ENCODE data around the gene PAK1.

Gene PAK1

DNA sequence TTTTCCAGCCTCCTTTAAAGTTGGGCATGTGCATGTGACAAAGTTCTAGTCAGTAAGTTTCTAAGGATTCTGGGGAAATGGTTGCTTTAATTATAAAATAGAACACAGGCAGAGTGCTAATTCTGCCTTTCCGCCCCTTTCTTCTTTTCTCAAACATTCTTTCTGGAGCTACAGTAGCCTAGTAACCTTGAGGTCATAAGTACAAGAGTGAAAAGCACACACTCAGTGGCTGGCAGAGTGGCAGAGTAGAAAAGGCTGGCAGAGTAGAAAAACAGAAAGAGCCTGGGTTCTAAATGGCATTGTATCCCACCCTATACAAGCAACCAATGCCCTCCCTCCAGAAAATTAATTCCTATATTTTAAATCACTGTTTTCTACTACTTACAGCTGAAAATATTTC lies 51.2 kb downstream of the PAK1 start:
- Histone ChIP-seq H3K4me1 (ENCODE audit: control insufficient read depth in 1 of 2, insufficient read depth in 2 of 2, low read length in 2 of 2) (peaks cover 14 to 19% of the 10 kb centered on the region in 2 donors), H3K9ac (ENCODE audit: low read depth in 1 of 2, low read length in 2 of 2) (no peak overlapping the region), H3K9me3 (ENCODE audit: control insufficient read depth in 1 of 2, low read length in 2 of 2) (no peaks in the 10 kb centered on the region), H3K27ac (ENCODE audit: low read depth, low read length) (no peak overlapping the region), H3K36me3 (ENCODE audit: control insufficient read depth in 1 of 2, insufficient read depth in 2 of 2, low read length in 2 of 2) (no peaks in the 10 kb centered on the region), H3K4me3 (ENCODE audit: low read depth in 1 of 2, low read length in 2 of 2) (no peak overlapping the region), H3K27me3 (ENCODE audit: control insufficient read depth in 1 of 2, insufficient read depth in 2 of 2, low read length in 2 of 2) (no peaks in the 10 kb centered on the region)

- Histone ChIP-seq H3K4me1 (ENCODE audit: control insufficient read depth in 1 of 2, insufficient read depth in 2 of 2, low read length in 2 of 2) (peaks cover 14 to 25% of the 10 kb centered on the region in 2 donors), H3K36me3 (ENCODE audit: control insufficient read depth in 1 of 2, insufficient read depth in 2 of 2, low read length in 2 of 2) (no peaks in the 10 kb centered on the region), H3K9ac (ENCODE audit: low read depth in 1 of 2, low read length in 2 of 2) (no peak overlapping the region), H3K27me3 (ENCODE audit: control insufficient read depth in 1 of 2, insufficient read depth in 2 of 2, low read length in 2 of 2) (no peaks in the 10 kb centered on the region), H3K4me3 (ENCODE audit: low read depth in 1 of 2, low read length in 2 of 2) (no peak overlapping the region), H3K9me3 (ENCODE audit: control insufficient read depth in 1 of 2, low read length in 2 of 2) (no peaks in the 10 kb centered on the region), H3K27ac (ENCODE audit: low read depth, low read length) (no peak overlapping the region)
Measured at GRCh38 chr11:77421041-77421723, 52.7 kb downstream of the PAK1 start.

- H3K4me3 ChIP-seq (ENCODE audit: low read depth in 1 of 2, low read length in 2 of 2): no peak overlapping the region
- no peaks in the 10 kb centered on the region for H3K36me3 ChIP-seq (ENCODE audit: control insufficient read depth in 1 of 2, insufficient read depth in 2 of 2, low read length in 2 of 2)
- H3K4me1 ChIP-seq (ENCODE audit: control insufficient read depth in 1 of 2, insufficient read depth in 2 of 2, low read length in 2 of 2): peaks cover 14 to 25% of the 10 kb centered on the region in 2 donors
- no peaks in the 10 kb centered on the region for H3K9me3 ChIP-seq (ENCODE audit: control insufficient read depth in 1 of 2, low read length in 2 of 2)
- H3K27ac ChIP-seq (ENCODE audit: low read depth, low read length): no peak overlapping the region
- no peak overlapping the region for H3K9ac ChIP-seq (ENCODE audit: low read depth in 1 of 2, low read length in 2 of 2)
- no peaks in the 10 kb centered on the region for H3K27me3 ChIP-seq (ENCODE audit: control insufficient read depth in 1 of 2, insufficient read depth in 2 of 2, low read length in 2 of 2)
Measured at GRCh38 chr11:77418971-77419597, 54.8 kb downstream of the PAK1 start.

DNA sequence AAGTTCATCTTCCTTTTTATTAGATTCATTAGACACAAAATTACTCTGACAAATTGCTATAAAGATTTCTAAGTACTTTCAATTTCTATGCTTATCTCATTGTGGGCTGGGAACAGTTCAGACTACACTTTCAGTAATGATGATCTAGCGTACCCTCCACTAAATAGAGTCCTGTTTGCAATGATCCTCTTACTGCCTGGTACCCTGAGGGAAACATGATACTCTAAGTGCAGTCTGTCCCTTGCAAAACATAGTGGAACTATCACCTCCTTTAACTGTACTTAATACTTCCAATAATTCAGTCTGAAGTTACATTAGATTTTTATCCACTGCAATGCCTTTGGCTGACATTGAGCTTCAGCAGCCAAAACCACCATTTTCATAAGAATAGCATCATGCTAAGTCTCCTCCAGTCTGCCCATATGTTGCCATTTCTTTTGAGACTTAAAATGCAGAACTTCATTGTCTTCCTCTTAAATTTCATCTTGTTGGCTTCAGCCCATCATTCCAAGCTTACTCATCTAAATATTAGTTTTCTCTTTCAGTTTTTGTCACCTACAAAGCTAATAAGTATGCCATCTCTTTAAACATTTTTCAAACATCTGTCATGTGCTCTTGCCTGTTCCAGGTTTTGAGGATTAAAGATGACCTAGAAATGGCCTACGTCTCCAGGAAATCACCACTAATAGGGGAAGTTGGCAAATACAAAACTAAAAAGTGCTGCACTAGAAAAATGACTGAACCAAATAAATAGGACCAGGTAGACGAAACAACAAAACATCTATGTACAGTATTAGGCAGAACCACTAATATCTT lies 55.5 kb downstream of the PAK1 start:
- Histone ChIP-seq H3K27me3 (ENCODE audit: control insufficient read depth in 1 of 2, insufficient read depth in 2 of 2, low read length in 2 of 2) (no peaks in the 10 kb centered on the region), H3K4me3 (ENCODE audit: low read depth in 1 of 2, low read length in 2 of 2) (no peak overlapping the region), H3K27ac (ENCODE audit: low read depth, low read length) (no peak overlapping the region), H3K9me3 (ENCODE audit: control insufficient read depth in 1 of 2, low read length in 2 of 2) (no peaks in the 10 kb centered on the region), H3K36me3 (ENCODE audit: control insufficient read depth in 1 of 2, insufficient read depth in 2 of 2, low read length in 2 of 2) (no peaks in the 10 kb centered on the region), H3K9ac (ENCODE audit: low read depth in 1 of 2, low read length in 2 of 2) (no peak overlapping the region), H3K4me1 (ENCODE audit: control insufficient read depth in 1 of 2, insufficient read depth in 2 of 2, low read length in 2 of 2) (peaks cover 14 to 25% of the 10 kb centered on the region in 2 donors)

DNA sequence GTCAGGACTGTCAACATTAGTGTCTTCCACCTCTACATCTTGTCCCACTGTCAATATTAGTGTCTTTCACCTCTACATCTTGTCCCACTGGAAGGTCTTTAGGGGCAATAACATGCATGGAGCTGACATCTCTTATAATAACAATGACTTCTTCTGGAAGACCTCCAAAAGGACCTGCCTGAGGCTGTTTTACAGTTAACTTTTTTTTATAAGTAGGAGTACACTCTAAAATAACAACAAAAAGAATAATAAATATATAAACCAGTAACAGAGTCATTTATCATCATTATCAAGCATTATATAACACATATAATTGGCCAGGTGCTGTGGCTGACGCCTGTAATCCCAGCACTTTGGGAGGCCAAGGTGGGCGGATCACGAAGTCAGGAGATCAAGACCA lies 57.5 kb downstream of the PAK1 start:
- Histone ChIP-seq H3K27ac (ENCODE audit: low read depth, low read length) (no peak overlapping the region), H3K9me3 (ENCODE audit: control insufficient read depth in 1 of 2, low read length in 2 of 2) (no peaks in the 10 kb centered on the region), H3K4me1 (ENCODE audit: control insufficient read depth in 1 of 2, insufficient read depth in 2 of 2, low read length in 2 of 2) (peaks cover 23 to 35% of the 10 kb centered on the region in 2 donors), H3K27me3 (ENCODE audit: control insufficient read depth in 1 of 2, insufficient read depth in 2 of 2, low read length in 2 of 2) (no peaks in the 10 kb centered on the region), H3K4me3 (ENCODE audit: low read depth in 1 of 2, low read length in 2 of 2) (no peak overlapping the region), H3K9ac (ENCODE audit: low read depth in 1 of 2, low read length in 2 of 2) (no peak overlapping the region), H3K36me3 (ENCODE audit: control insufficient read depth in 1 of 2, insufficient read depth in 2 of 2, low read length in 2 of 2) (no peaks in the 10 kb centered on the region)

- H3K36me3 ChIP-seq (ENCODE audit: control insufficient read depth in 1 of 2, insufficient read depth in 2 of 2, low read length in 2 of 2): no peaks in the 10 kb centered on the region
- H3K27me3 ChIP-seq (ENCODE audit: control insufficient read depth in 1 of 2, insufficient read depth in 2 of 2, low read length in 2 of 2): no peaks in the 10 kb centered on the region
- peaks cover 37 to 41% of the 10 kb centered on the region in 2 donors for H3K4me1 ChIP-seq (ENCODE audit: control insufficient read depth in 1 of 2, insufficient read depth in 2 of 2, low read length in 2 of 2)
- no peaks in the 10 kb centered on the region for H3K9me3 ChIP-seq (ENCODE audit: control insufficient read depth in 1 of 2, low read length in 2 of 2)
- no peak overlapping the region for H3K9ac ChIP-seq (ENCODE audit: low read depth in 1 of 2, low read length in 2 of 2)
- H3K4me3 ChIP-seq (ENCODE audit: low read depth in 1 of 2, low read length in 2 of 2): no peak overlapping the region
- no peak overlapping the region for H3K27ac ChIP-seq (ENCODE audit: low read depth, low read length)
Measured at GRCh38 chr11:77413850-77414460, 59.9 kb downstream of the PAK1 start.

GRCh38 chr11:77412814-77413213 lies 61.1 kb downstream of the PAK1 start:
- no peak overlapping the region for H3K27ac ChIP-seq (ENCODE audit: low read depth, low read length)
- H3K4me1 ChIP-seq (ENCODE audit: control insufficient read depth in 1 of 2, insufficient read depth in 2 of 2, low read length in 2 of 2): peaks cover 32 to 36% of the 10 kb centered on the region in 2 donors
- H3K9ac ChIP-seq (ENCODE audit: low read depth in 1 of 2, low read length in 2 of 2): no peak overlapping the region
- H3K9me3 ChIP-seq (ENCODE audit: control insufficient read depth in 1 of 2, low read length in 2 of 2): no peaks in the 10 kb centered on the region
- no peaks in the 10 kb centered on the region for H3K36me3 ChIP-seq (ENCODE audit: control insufficient read depth in 1 of 2, insufficient read depth in 2 of 2, low read length in 2 of 2)
- H3K27me3 ChIP-seq (ENCODE audit: control insufficient read depth in 1 of 2, insufficient read depth in 2 of 2, low read length in 2 of 2): no peaks in the 10 kb centered on the region
- no peak overlapping the region for H3K4me3 ChIP-seq (ENCODE audit: low read depth in 1 of 2, low read length in 2 of 2)

- Histone ChIP-seq H3K9me3 (ENCODE audit: control insufficient read depth in 1 of 2, low read length in 2 of 2) (no peaks in the 10 kb centered on the region), H3K9ac (ENCODE audit: low read depth in 1 of 2, low read length in 2 of 2) (peak overlapping the region; percentile 45 to 50), H3K4me1 (ENCODE audit: control insufficient read depth in 1 of 2, insufficient read depth in 2 of 2, low read length in 2 of 2) (peaks cover 39% of the 10 kb centered on the region in 2 donors), H3K27ac (ENCODE audit: low read depth, low read length) (peak overlapping the region; percentile 55), H3K36me3 (ENCODE audit: control insufficient read depth in 1 of 2, insufficient read depth in 2 of 2, low read length in 2 of 2) (no peaks in the 10 kb centered on the region), H3K4me3 (ENCODE audit: low read depth in 1 of 2, low read length in 2 of 2) (peak overlapping the region; percentile 68 to 70), H3K27me3 (ENCODE audit: control insufficient read depth in 1 of 2, insufficient read depth in 2 of 2, low read length in 2 of 2) (no peaks in the 10 kb centered on the region)
Measured at GRCh38 chr11:77411717-77412441, 62.0 kb downstream of the PAK1 start.

DNA sequence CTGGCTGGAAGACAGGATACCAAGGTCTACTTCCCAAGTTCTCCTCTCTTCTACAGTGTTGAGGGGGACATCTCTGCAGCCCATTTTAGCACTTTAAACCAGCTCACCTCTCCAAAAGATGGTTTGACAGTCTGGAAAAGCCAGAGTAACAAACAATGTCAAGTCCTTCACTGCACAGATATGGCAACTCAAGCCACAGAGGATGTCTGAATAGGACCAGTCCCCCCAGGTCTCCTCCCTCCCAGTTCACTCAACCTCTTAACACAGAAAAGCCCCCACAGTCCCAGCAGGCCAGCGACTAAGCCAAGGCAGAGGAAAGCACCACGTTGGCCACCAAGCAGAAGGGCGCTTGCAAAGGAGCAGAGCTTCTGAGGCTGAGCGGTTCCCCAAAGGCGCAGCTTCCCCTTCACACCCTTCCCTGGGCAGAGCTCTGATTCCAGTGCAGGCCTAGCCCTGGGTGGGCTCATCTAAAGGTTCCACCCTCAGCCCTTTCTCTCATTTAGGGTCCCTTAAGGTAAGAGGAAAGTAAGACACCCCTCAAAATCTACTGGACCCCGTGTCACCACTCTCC lies 62.7 kb downstream of the PAK1 start:
- no peaks in the 10 kb centered on the region for H3K27me3 ChIP-seq (ENCODE audit: control insufficient read depth in 1 of 2, insufficient read depth in 2 of 2, low read length in 2 of 2)
- no peaks in the 10 kb centered on the region for H3K36me3 ChIP-seq (ENCODE audit: control insufficient read depth in 1 of 2, insufficient read depth in 2 of 2, low read length in 2 of 2)
- H3K27ac ChIP-seq (ENCODE audit: low read depth, low read length): peak overlapping the region; percentile 55
- peak overlapping the region; percentile 68 to 70 for H3K4me3 ChIP-seq (ENCODE audit: low read depth in 1 of 2, low read length in 2 of 2)
- peak overlapping the region; percentile 45 to 50 for H3K9ac ChIP-seq (ENCODE audit: low read depth in 1 of 2, low read length in 2 of 2)
- peaks cover 39 to 44% of the 10 kb centered on the region in 2 donors for H3K4me1 ChIP-seq (ENCODE audit: control insufficient read depth in 1 of 2, insufficient read depth in 2 of 2, low read length in 2 of 2)
- H3K9me3 ChIP-seq (ENCODE audit: control insufficient read depth in 1 of 2, low read length in 2 of 2): no peaks in the 10 kb centered on the region
